SK-N-SH treated with all-trans-retinoic acid at 6 μM for 48 hours (cell line): ENCODE results near the gene SEL1L.

Experiments
- ATAC-seq: fragments of 200-7000 bp; cut with Tn5 transposase; 3 replicates; pipeline ENCODE4 v1.9.1; 2020; ENCODE audit warnings: mild to moderate bottlenecking, moderate library complexity
- ARNTL ChIP-seq: fragments of 450-650 bp; formaldehyde crosslinking; IDR thresholded peaks from 2 replicates; pipeline ENCODE4 v1.5.0; 2020; ENCODE audit warnings: low read depth, mild to moderate bottlenecking, moderate library complexity, borderline replicate concordance
- BACH2 ChIP-seq: fragments of 250-450 bp; sonication (Bioruptor Pico); IDR thresholded peaks from 2 replicates; pipeline ENCODE4 v1.9.0; 2021; ENCODE audit warnings: mild to moderate bottlenecking, borderline replicate concordance
- CREB5 ChIP-seq: fragments of 250-450 bp; sonication (Bioruptor Pico); IDR thresholded peaks from 2 replicates; pipeline ENCODE4 v1.5.1; 2020; ENCODE audit warnings: low read depth, mild to moderate bottlenecking, moderate library complexity
- CSDC2 ChIP-seq: fragments of 250-450 bp; sonication (Bioruptor Pico); IDR thresholded peaks from 2 replicates; pipeline ENCODE4 v1.5.0; 2020; ENCODE audit warnings: mild to moderate bottlenecking, moderate library complexity
- CSRNP3 ChIP-seq: fragments of 250-450 bp; sonication (Bioruptor Pico); IDR thresholded peaks from 2 replicates; pipeline ENCODE4 v1.5.1; 2021; ENCODE audit warnings: mild to moderate bottlenecking, moderate library complexity
- ESRRG ChIP-seq: fragments of 250-450 bp; sonication (Bioruptor Pico); IDR thresholded peaks from 2 replicates; pipeline ENCODE4 v1.6.1; 2021; ENCODE audit warnings: mild to moderate bottlenecking
- GLIS3 ChIP-seq: fragments of 250-450 bp; sonication (Bioruptor Pico); IDR thresholded peaks from 2 replicates; pipeline ENCODE4 v1.5.0; 2020; ENCODE audit warnings: mild to moderate bottlenecking, moderate library complexity
- ISL1 ChIP-seq: fragments of 250-450 bp; sonication (Bioruptor Pico); IDR thresholded peaks from 2 replicates; pipeline ENCODE4 v2.1.2; 2022; ENCODE audit warnings: mild to moderate bottlenecking, moderate library complexity
- OSR1 ChIP-seq: fragments of 250-450 bp; sonication (Bioruptor Pico); IDR thresholded peaks from 2 replicates; pipeline ENCODE4 v1.8.0; 2022; ENCODE audit warnings: moderate library complexity, mild to moderate bottlenecking, inconsistent platforms
- POU6F1 ChIP-seq: fragments of 250-450 bp; sonication (Bioruptor Pico); IDR thresholded peaks from 2 replicates; pipeline ENCODE4 v1.8.0; 2021; ENCODE audit warnings: low read depth, mild to moderate bottlenecking, moderate library complexity, borderline replicate concordance
- PPARA ChIP-seq: fragments of 250-450 bp; sonication (Bioruptor Pico); IDR thresholded peaks from 2 replicates; pipeline ENCODE4 v1.5.0; 2020; ENCODE audit warnings: mild to moderate bottlenecking, borderline replicate concordance
- SNAI2 ChIP-seq: fragments of 250-450 bp; sonication (Bioruptor Pico); IDR thresholded peaks from 2 replicates; pipeline ENCODE4 v1.5.0; 2020; ENCODE audit warnings: mild to moderate bottlenecking, moderate library complexity
- TCF4 ChIP-seq: fragments of 250-450 bp; sonication (Bioruptor Pico); IDR thresholded peaks from 2 replicates; pipeline ENCODE4 v1.8.0; 2021; ENCODE audit warnings: mild to moderate bottlenecking, moderate library complexity, borderline replicate concordance
- TOX ChIP-seq: fragments of 250-450 bp; sonication (Bioruptor Pico); IDR thresholded peaks from 2 replicates; pipeline ENCODE4 v1.8.0; 2021; ENCODE audit warnings: mild to moderate bottlenecking, moderate library complexity, borderline replicate concordance
- ZC3H10 ChIP-seq: fragments of 250-450 bp; sonication (Bioruptor Pico); IDR thresholded peaks from 2 replicates; pipeline ENCODE4 v1.5.1; 2021; ENCODE audit warnings: mild to moderate bottlenecking, moderate library complexity
- ZFP30 ChIP-seq: fragments of 450-650 bp; formaldehyde crosslinking; IDR thresholded peaks from 2 replicates; pipeline ENCODE4 v1.5.0; 2022; ENCODE audit warnings: mild to moderate bottlenecking, moderate library complexity
- ZNF565 ChIP-seq: fragments of 450-650 bp; formaldehyde crosslinking; conservative IDR thresholded peaks from 2 replicates; pipeline ENCODE4 v1.5.0; 2020; ENCODE audit warnings: low read depth, mild to moderate bottlenecking, moderate library complexity
- ZNF70 ChIP-seq: fragments of 450-650 bp; formaldehyde crosslinking; IDR thresholded peaks from 2 replicates; pipeline ENCODE4 v1.5.0; 2020; ENCODE audit warnings: mild to moderate bottlenecking, moderate library complexity
- ZNF8 ChIP-seq: fragments of 450-650 bp; formaldehyde crosslinking; IDR thresholded peaks from 2 replicates; pipeline ENCODE4 v1.5.0; 2020; ENCODE audit warnings: mild to moderate bottlenecking, moderate library complexity
- TF ChIP-seq, protein P1 (sequence below): fragments of 250-450 bp; sonication (Bioruptor Pico); IDR thresholded peaks from 2 replicates; pipeline ENCODE4 v1.5.0; 2020; ENCODE audit warnings: mild to moderate bottlenecking, moderate library complexity

Gene SEL1L

GRCh38 chr14:81565441-81566290 lies 32.0 kb upstream of the SEL1L start (continued):
- no peak for TF ChIP-seq ARNTL
- no peak for TF ChIP-seq ZC3H10 (CRISPR knock-in tag)

DNA sequence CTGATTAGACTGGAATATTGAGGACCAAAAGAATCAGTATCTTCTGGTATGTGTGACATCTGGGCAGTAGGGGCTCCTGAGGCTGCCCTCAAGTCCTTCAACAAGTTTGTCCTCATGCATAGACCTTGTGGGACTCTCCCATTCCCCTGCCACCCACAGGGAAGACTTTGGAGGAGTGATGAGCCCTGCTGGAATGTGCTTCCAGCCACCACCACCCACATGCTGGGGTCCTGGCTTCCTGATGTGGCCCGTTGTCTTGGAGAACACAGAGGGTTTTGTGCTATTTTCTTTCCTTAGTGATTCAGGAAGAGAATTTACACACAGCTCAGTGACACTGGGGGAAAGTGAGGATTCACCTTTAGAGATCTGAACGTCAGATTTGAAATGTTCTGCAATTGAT lies 29.2 kb upstream of the SEL1L start:
- ATAC-seq = no peak

DNA sequence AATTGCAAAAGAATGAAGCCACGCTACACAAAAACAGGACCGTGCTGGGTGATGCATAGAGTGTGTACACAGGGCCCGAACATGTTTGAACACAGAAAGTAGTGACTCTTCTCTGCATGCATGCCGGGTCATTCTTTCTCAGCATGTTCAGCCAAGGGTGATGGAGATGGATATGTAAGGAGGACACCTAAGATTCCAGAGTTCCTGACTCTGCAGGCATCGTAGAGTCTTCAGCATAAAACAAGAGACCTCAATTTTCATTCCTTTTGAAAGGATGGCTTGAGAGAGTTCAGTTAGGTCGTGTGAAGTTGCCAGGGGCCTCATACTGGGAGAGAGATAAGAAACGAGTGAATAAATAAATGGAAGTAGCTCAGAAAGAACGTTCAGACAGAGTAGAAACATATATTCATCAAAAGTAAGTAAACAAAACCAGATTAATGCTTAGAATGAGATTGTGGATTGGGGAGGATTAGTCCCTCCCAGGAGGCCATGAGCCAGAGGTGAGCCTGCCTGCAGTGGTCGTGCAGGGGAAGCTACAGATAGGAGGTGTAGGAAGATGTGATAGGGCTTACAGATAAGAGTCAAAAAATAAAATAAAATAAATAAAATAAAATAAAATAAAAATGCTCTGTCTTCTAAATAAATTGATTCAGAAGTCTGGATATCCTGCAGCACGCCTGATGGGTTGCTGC lies 27.6 kb upstream of the SEL1L start:
- no peak for ATAC-seq
- TF ChIP-seq CSRNP3 (CRISPR knock-in tag) (no peak), PPARA (CRISPR knock-in tag) (no peak), ISL1 (CRISPR knock-in tag) (no peak), CREB5 (CRISPR knock-in tag) (no peak), ZNF70 (CRISPR knock-in tag) (no peak), ZFP30 (no peak), ESRRG (CRISPR knock-in tag) (no peak)

More for the DNA sequence above, 29.2 kb upstream of the SEL1L start:
- TF ChIP-seq TCF4 (CRISPR knock-in tag) (no peak), OSR1 (CRISPR knock-in tag) (no peak), SNAI2 (CRISPR knock-in tag) (no peak), PPARA (CRISPR knock-in tag) (no peak), POU6F1 (CRISPR knock-in tag) (no peak), ISL1 (CRISPR knock-in tag) (no peak), CSRNP3 (CRISPR knock-in tag) (no peak), BACH2 (CRISPR knock-in tag) (no peak), ZNF8 (no peak), ZC3H10 (CRISPR knock-in tag) (no peak)
- TF ChIP-seq, all 23 proteins: peak for 0

- no peak for ATAC-seq
- TF ChIP-seq ARNTL (no peak), BACH2 (CRISPR knock-in tag) (no peak)
- TF ChIP-seq, all 23 proteins: peak for 0
Observed at GRCh38 chr14:81559385-81559784, 25.7 kb upstream of the SEL1L start.

- ATAC-seq = no peak
- TF ChIP-seq ZFP30 = no peak
Observed at GRCh38 chr14:81557146-81557545, 23.5 kb upstream of the SEL1L start.

- TF ChIP-seq ISL1 (CRISPR knock-in tag) (no peak), ZNF8 (no peak), CREB5 (CRISPR knock-in tag) (no peak), ZNF565 (CRISPR knock-in tag) (no peak), ZNF70 (CRISPR knock-in tag) (no peak), GLIS3 (CRISPR knock-in tag) (no peak), TOX (no peak), CSDC2 (CRISPR knock-in tag) (no peak)
- TF ChIP-seq, protein P1, sequence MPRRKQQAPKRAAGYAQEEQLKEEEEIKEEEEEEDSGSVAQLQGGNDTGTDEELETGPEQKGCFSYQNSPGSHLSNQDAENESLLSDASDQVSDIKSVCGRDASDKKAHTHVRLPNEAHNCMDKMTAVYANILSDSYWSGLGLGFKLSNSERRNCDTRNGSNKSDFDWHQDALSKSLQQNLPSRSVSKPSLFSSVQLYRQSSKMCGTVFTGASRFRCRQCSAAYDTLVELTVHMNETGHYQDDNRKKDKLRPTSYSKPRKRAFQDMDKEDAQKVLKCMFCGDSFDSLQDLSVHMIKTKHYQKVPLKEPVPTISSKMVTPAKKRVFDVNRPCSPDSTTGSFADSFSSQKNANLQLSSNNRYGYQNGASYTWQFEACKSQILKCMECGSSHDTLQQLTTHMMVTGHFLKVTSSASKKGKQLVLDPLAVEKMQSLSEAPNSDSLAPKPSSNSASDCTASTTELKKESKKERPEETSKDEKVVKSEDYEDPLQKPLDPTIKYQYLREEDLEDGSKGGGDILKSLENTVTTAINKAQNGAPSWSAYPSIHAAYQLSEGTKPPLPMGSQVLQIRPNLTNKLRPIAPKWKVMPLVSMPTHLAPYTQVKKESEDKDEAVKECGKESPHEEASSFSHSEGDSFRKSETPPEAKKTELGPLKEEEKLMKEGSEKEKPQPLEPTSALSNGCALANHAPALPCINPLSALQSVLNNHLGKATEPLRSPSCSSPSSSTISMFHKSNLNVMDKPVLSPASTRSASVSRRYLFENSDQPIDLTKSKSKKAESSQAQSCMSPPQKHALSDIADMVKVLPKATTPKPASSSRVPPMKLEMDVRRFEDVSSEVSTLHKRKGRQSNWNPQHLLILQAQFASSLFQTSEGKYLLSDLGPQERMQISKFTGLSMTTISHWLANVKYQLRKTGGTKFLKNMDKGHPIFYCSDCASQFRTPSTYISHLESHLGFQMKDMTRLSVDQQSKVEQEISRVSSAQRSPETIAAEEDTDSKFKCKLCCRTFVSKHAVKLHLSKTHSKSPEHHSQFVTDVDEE (CRISPR knock-in tag) = no peak
- TF ChIP-seq, all 23 proteins: peak for 0
- no peak for ATAC-seq
Observed at GRCh38 chr14:81555684-81556083, 22.0 kb upstream of the SEL1L start.
